WTC11 (cell line): Measurements from ENCODE around the gene CLDN25. TPM values are rescaled to one million over a fixed set of nuclear protein-coding genes. Genes with fewer than 3 reads are reported as not detected.

Experiments
- ATF1 ChIP-seq: sonication (generic); formaldehyde crosslinking; IDR thresholded peaks from 2 replicates; pipeline ENCODE4 v1.8.1; 2023; ENCODE audit warnings: mild to moderate bottlenecking, moderate library complexity, missing genetic modification reagents
- CBFB ChIP-seq: sonication (generic); formaldehyde crosslinking; IDR thresholded peaks from 2 replicates; pipeline ENCODE4 v1.8.1; 2022; ENCODE audit warnings: mild to moderate bottlenecking, low read depth, missing genetic modification reagents
- CREB1 ChIP-seq: sonication (generic); formaldehyde crosslinking; IDR thresholded peaks from 2 replicates; pipeline ENCODE4 v1.8.0; 2023; ENCODE audit warnings: mild to moderate bottlenecking, missing genetic modification reagents
- CREM ChIP-seq: sonication (generic); formaldehyde crosslinking; IDR thresholded peaks from 2 replicates; pipeline ENCODE4 v1.8.1; 2022; ENCODE audit warnings: mild to moderate bottlenecking, missing genetic modification reagents, moderate library complexity
- ELF4 ChIP-seq: sonication (generic); formaldehyde crosslinking; IDR thresholded peaks from 2 replicates; pipeline ENCODE4 v1.8.1; 2022; ENCODE audit warnings: low read depth, mild to moderate bottlenecking, moderate library complexity, missing genetic modification reagents
- ESRRA ChIP-seq: sonication (generic); formaldehyde crosslinking; IDR thresholded peaks from 2 replicates; pipeline ENCODE4 v1.8.1; 2022; ENCODE audit warnings: mild to moderate bottlenecking, missing genetic modification reagents, borderline replicate concordance
- ETV6 ChIP-seq: sonication (generic); formaldehyde crosslinking; IDR thresholded peaks from 2 replicates; pipeline ENCODE4 v1.8.1; 2022; ENCODE audit warnings: mild to moderate bottlenecking, missing genetic modification reagents
- FOXK1 ChIP-seq: sonication (generic); formaldehyde crosslinking; IDR thresholded peaks from 2 replicates; pipeline ENCODE4 v1.8.0; 2022; ENCODE audit warnings: mild to moderate bottlenecking, moderate library complexity, missing genetic modification reagents
- GABPB1 ChIP-seq: sonication (generic); formaldehyde crosslinking; IDR thresholded peaks from 2 replicates; pipeline ENCODE4 v1.8.1; 2023; ENCODE audit warnings: mild to moderate bottlenecking, missing genetic modification reagents
- GTF2I ChIP-seq: fragments of 250-450 bp; sonication (Bioruptor Pico); conservative IDR thresholded peaks from 2 replicates; pipeline ENCODE4 v1.4.0; 2021; ENCODE audit warnings: mild to moderate bottlenecking
- IRF2 ChIP-seq: sonication (generic); formaldehyde crosslinking; IDR thresholded peaks from 2 replicates; pipeline ENCODE4 v1.8.0; 2022; ENCODE audit warnings: low read depth, missing genetic modification reagents, borderline replicate concordance
- KAT7 ChIP-seq: sonication (generic); formaldehyde crosslinking; IDR thresholded peaks from 2 replicates; pipeline ENCODE4 v1.8.1; 2023; ENCODE audit warnings: missing genetic modification reagents, mild to moderate bottlenecking, borderline replicate concordance
- MYBL2 ChIP-seq: sonication (generic); formaldehyde crosslinking; IDR thresholded peaks from 2 replicates; pipeline ENCODE4 v1.8.1; 2023; ENCODE audit warnings: mild to moderate bottlenecking, moderate library complexity, missing genetic modification reagents
- NFATC4 ChIP-seq: fragments of 250-450 bp; sonication (Bioruptor Pico); IDR thresholded peaks from 2 replicates; pipeline ENCODE4 v1.9.0; 2021; ENCODE audit warnings: mild to moderate bottlenecking
- NR1H2 ChIP-seq: sonication (generic); formaldehyde crosslinking; IDR thresholded peaks from 2 replicates; pipeline ENCODE4 v1.9.0; 2021; ENCODE audit warnings: mild to moderate bottlenecking, moderate library complexity, missing genetic modification reagents
- NR2C2 ChIP-seq: sonication (generic); formaldehyde crosslinking; IDR thresholded peaks from 2 replicates; pipeline ENCODE4 v1.8.0; 2022; ENCODE audit warnings: mild to moderate bottlenecking, missing genetic modification reagents
- OVOL2 ChIP-seq: fragments of 250-450 bp; sonication (Bioruptor Pico); IDR thresholded peaks from 2 replicates; pipeline ENCODE4 v1.9.0; 2021; ENCODE audit warnings: mild to moderate bottlenecking, borderline replicate concordance
- PREB ChIP-seq: sonication (generic); formaldehyde crosslinking; IDR thresholded peaks from 2 replicates; pipeline ENCODE4 v1.8.1; 2022; ENCODE audit warnings: mild to moderate bottlenecking, missing genetic modification reagents, moderate library complexity, borderline replicate concordance
- RELA ChIP-seq: sonication (generic); formaldehyde crosslinking; IDR thresholded peaks from 2 replicates; pipeline ENCODE4 v1.8.1; 2022; ENCODE audit warnings: missing genetic modification reagents, mild to moderate bottlenecking, borderline replicate concordance
- SP1 ChIP-seq: sonication (generic); formaldehyde crosslinking; conservative IDR thresholded peaks from 2 replicates; pipeline ENCODE4 v1.8.1; 2022; ENCODE audit warnings: missing genetic modification reagents
- TCF7 ChIP-seq: sonication (generic); formaldehyde crosslinking; IDR thresholded peaks from 2 replicates; pipeline ENCODE4 v1.8.0; 2022; ENCODE audit warnings: mild to moderate bottlenecking, low read depth, missing genetic modification reagents, moderate library complexity
- TEAD4 ChIP-seq: sonication (generic); formaldehyde crosslinking; IDR thresholded peaks from 2 replicates; pipeline ENCODE4 v1.8.0; 2022; ENCODE audit warnings: mild to moderate bottlenecking, missing genetic modification reagents
- TP53 ChIP-seq: sonication (generic); formaldehyde crosslinking; IDR thresholded peaks from 2 replicates; pipeline ENCODE4 v1.8.1; 2023; ENCODE audit warnings: mild to moderate bottlenecking, missing genetic modification reagents
- ZNF232 ChIP-seq: sonication (generic); formaldehyde crosslinking; IDR thresholded peaks from 2 replicates; pipeline ENCODE4 v1.8.0; 2022; ENCODE audit warnings: mild to moderate bottlenecking, missing genetic modification reagents
- ZNF423 ChIP-seq: fragments of 250-450 bp; sonication (Bioruptor Pico); IDR thresholded peaks from 2 replicates; pipeline ENCODE4 v2.1.2; 2022; ENCODE audit warnings: mild to moderate bottlenecking, moderate library complexity
- total RNA-seq: library from RNA; stranded (reverse); gene quantifications from 3 replicates; pipeline ENCODE4 v1.2.3, GENCODE V29; 2021
- TF ChIP-seq, protein P1 (sequence below): sonication (generic); formaldehyde crosslinking; IDR thresholded peaks from 2 replicates; pipeline ENCODE4 v1.8.1; 2023; ENCODE audit warnings: mild to moderate bottlenecking, missing genetic modification reagents, borderline replicate concordance
- TF ChIP-seq, protein P2 (sequence below): sonication (generic); formaldehyde crosslinking; IDR thresholded peaks from 2 replicates; pipeline ENCODE4 v1.8.1; 2022; ENCODE audit warnings: low read depth, mild to moderate bottlenecking, moderate library complexity, missing genetic modification reagents, borderline replicate concordance
- TF ChIP-seq, protein P3 (sequence below): sonication (generic); formaldehyde crosslinking; IDR thresholded peaks from 2 replicates; pipeline ENCODE4 v1.8.0; 2023; ENCODE audit warnings: mild to moderate bottlenecking, missing genetic modification reagents
- TF ChIP-seq, protein P4 (sequence below): fragments of 250-450 bp; sonication (Bioruptor Pico); IDR thresholded peaks from 2 replicates; pipeline ENCODE4 v1.9.0; 2021; ENCODE audit warnings: mild to moderate bottlenecking

The CLDN25 gene
- total RNA-seq, 1 experiment from 2014 or later = not detected

DNA sequence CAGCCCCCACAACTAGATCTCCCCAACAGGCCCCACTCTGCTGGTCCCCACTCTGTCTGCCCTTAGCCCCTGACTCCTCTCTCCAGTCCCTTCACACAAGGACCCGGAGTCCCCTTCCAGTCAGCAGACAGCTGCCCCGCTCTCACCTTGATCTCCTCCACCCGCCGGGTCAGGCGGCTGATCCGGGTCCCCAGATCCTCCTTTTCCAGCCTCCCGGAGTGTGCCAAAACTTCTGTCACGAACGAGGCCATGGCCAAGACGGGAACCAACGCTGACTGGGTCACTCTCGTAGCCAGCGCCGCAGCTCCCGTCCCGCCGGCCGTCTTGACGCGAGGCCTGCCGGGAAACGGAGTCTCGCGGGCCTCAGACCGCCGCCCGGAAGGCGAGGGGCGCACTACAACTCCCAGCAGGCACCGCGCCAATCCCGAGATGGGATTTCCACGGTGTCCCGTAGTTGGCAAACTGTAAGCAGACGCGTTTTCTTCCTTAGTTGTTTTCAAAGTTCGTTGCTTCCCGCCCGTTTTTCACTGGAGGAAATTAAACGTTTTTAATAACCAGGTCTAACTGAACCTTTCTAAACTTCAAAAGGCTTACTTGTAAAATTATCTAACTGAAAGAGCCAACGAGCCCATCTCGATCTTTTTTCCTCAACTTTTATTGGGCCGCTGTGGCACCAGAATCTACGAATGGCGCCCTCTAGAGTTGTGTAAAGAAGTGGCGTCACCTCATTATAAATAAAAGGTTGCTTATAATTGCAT, 6.0 kb upstream of the CLDN25 start, which contains the start of gene ZW10 (continued):
- TF ChIP-seq, protein P1, sequence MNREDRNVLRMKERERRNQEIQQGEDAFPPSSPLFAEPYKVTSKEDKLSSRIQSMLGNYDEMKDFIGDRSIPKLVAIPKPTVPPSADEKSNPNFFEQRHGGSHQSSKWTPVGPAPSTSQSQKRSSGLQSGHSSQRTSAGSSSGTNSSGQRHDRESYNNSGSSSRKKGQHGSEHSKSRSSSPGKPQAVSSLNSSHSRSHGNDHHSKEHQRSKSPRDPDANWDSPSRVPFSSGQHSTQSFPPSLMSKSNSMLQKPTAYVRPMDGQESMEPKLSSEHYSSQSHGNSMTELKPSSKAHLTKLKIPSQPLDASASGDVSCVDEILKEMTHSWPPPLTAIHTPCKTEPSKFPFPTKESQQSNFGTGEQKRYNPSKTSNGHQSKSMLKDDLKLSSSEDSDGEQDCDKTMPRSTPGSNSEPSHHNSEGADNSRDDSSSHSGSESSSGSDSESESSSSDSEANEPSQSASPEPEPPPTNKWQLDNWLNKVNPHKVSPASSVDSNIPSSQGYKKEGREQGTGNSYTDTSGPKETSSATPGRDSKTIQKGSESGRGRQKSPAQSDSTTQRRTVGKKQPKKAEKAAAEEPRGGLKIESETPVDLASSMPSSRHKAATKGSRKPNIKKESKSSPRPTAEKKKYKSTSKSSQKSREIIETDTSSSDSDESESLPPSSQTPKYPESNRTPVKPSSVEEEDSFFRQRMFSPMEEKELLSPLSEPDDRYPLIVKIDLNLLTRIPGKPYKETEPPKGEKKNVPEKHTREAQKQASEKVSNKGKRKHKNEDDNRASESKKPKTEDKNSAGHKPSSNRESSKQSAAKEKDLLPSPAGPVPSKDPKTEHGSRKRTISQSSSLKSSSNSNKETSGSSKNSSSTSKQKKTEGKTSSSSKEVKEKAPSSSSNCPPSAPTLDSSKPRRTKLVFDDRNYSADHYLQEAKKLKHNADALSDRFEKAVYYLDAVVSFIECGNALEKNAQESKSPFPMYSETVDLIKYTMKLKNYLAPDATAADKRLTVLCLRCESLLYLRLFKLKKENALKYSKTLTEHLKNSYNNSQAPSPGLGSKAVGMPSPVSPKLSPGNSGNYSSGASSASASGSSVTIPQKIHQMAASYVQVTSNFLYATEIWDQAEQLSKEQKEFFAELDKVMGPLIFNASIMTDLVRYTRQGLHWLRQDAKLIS (CRISPR knock-in tag) = no peak
- TF ChIP-seq, protein P2, sequence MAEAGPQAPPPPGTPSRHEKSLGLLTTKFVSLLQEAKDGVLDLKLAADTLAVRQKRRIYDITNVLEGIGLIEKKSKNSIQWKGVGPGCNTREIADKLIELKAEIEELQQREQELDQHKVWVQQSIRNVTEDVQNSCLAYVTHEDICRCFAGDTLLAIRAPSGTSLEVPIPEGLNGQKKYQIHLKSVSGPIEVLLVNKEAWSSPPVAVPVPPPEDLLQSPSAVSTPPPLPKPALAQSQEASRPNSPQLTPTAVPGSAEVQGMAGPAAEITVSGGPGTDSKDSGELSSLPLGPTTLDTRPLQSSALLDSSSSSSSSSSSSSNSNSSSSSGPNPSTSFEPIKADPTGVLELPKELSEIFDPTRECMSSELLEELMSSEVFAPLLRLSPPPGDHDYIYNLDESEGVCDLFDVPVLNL (CRISPR knock-in tag) = no peak
- TF ChIP-seq GTF2I (no peak), NR2C2 (CRISPR knock-in tag) (no peak), GABPB1 (CRISPR knock-in tag) (peak; percentile 52), PREB (CRISPR knock-in tag) (no peak), ESRRA (CRISPR knock-in tag) (no peak), FOXK1 (CRISPR knock-in tag) (peak; percentile 85), CREB1 (CRISPR knock-in tag) (no peak), CBFB (CRISPR knock-in tag) (no peak), MYBL2 (CRISPR knock-in tag) (peak; percentile 47; the same call in 1 of the 2 replicates), NFATC4 (CRISPR knock-in tag) (no peak), NR1H2 (CRISPR knock-in tag) (no peak), ZNF423 (CRISPR knock-in tag) (no peak), TP53 (CRISPR knock-in tag) (0 out of 2 replicates have a peak, but pooled peaks have one; percentile 50), SP1 (CRISPR knock-in tag) (peak; percentile 73), IRF2 (no peak), ETV6 (CRISPR knock-in tag) (peak; percentile 77; the same call in 1 of the 2 replicates), ATF1 (no peak), TEAD4 (CRISPR knock-in tag) (no peak), ELF4 (no peak), CREM (CRISPR knock-in tag) (peak; percentile 76), KAT7 (no peak), RELA (CRISPR knock-in tag) (no peak), TCF7 (0 out of 2 replicates have a peak, but pooled peaks have one; percentile 41), OVOL2 (CRISPR knock-in tag) (no peak), ZNF232 (CRISPR knock-in tag) (no peak)
- TF ChIP-seq, protein P3, sequence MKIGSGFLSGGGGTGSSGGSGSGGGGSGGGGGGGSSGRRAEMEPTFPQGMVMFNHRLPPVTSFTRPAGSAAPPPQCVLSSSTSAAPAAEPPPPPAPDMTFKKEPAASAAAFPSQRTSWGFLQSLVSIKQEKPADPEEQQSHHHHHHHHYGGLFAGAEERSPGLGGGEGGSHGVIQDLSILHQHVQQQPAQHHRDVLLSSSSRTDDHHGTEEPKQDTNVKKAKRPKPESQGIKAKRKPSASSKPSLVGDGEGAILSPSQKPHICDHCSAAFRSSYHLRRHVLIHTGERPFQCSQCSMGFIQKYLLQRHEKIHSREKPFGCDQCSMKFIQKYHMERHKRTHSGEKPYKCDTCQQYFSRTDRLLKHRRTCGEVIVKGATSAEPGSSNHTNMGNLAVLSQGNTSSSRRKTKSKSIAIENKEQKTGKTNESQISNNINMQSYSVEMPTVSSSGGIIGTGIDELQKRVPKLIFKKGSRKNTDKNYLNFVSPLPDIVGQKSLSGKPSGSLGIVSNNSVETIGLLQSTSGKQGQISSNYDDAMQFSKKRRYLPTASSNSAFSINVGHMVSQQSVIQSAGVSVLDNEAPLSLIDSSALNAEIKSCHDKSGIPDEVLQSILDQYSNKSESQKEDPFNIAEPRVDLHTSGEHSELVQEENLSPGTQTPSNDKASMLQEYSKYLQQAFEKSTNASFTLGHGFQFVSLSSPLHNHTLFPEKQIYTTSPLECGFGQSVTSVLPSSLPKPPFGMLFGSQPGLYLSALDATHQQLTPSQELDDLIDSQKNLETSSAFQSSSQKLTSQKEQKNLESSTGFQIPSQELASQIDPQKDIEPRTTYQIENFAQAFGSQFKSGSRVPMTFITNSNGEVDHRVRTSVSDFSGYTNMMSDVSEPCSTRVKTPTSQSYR (CRISPR knock-in tag) = no peak
- TF ChIP-seq, protein P4, sequence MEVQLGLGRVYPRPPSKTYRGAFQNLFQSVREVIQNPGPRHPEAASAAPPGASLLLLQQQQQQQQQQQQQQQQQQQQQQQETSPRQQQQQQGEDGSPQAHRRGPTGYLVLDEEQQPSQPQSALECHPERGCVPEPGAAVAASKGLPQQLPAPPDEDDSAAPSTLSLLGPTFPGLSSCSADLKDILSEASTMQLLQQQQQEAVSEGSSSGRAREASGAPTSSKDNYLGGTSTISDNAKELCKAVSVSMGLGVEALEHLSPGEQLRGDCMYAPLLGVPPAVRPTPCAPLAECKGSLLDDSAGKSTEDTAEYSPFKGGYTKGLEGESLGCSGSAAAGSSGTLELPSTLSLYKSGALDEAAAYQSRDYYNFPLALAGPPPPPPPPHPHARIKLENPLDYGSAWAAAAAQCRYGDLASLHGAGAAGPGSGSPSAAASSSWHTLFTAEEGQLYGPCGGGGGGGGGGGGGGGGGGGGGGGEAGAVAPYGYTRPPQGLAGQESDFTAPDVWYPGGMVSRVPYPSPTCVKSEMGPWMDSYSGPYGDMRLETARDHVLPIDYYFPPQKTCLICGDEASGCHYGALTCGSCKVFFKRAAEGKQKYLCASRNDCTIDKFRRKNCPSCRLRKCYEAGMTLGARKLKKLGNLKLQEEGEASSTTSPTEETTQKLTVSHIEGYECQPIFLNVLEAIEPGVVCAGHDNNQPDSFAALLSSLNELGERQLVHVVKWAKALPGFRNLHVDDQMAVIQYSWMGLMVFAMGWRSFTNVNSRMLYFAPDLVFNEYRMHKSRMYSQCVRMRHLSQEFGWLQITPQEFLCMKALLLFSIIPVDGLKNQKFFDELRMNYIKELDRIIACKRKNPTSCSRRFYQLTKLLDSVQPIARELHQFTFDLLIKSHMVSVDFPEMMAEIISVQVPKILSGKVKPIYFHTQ = no peak
